22Rv1 (cell line): ENCODE measurements around the gene NINJ2.

Experiments used
- H3K27ac ChIP-seq: fragments of 450-650 bp; 2 replicates; pipeline ENCODE4 v1.5.1; 2017
- CTCF ChIP-seq: fragments of 450-650 bp; IDR thresholded peaks from 2 replicates; pipeline ENCODE4 v1.5.1; 2017; ENCODE audit warnings: mild to moderate bottlenecking
- ZFX ChIP-seq: fragments of 450-650 bp; IDR thresholded peaks from 2 replicates; pipeline ENCODE4 v1.6.1; 2017; ENCODE audit warnings: antibody characterized with exemption, borderline replicate concordance

The NINJ2 gene

GRCh38 chr12:607541-608001, 55.7 kb downstream of the NINJ2 start:
- H3K27ac ChIP-seq, result no peak overlapping the region

GRCh38 chr12:604956-605355, 58.3 kb downstream of the NINJ2 start:
- TF ChIP-seq ZFX, result no peak
- no peak for TF ChIP-seq CTCF
- no peak overlapping the region for H3K27ac ChIP-seq

More at GRCh38 chr12:607541-608001, 55.7 kb downstream of the NINJ2 start:
- TF ChIP-seq ZFX, result no peak
- no peak for TF ChIP-seq CTCF

GRCh38 chr12:602700-603068, 60.6 kb downstream of the NINJ2 start:
- TF ChIP-seq CTCF (no peak), ZFX (no peak)
- no peak overlapping the region for H3K27ac ChIP-seq

- H3K27ac ChIP-seq, result no peak overlapping the region
- TF ChIP-seq CTCF (no peak), ZFX (no peak)
Measured at GRCh38 chr12:601976-602699, 61.1 kb downstream of the NINJ2 start.

- H3K27ac ChIP-seq, result no peak overlapping the region
- TF ChIP-seq ZFX, result no peak
- TF ChIP-seq CTCF, result no peak
Measured at GRCh38 chr12:599756-600155, 63.5 kb downstream of the NINJ2 start.

- no peak overlapping the region for H3K27ac ChIP-seq
- TF ChIP-seq ZFX, result no peak
- TF ChIP-seq CTCF, result no peak
Measured at GRCh38 chr12:597926-598568, 65.2 kb downstream of the NINJ2 start.
